ENCODE data around the gene ZBTB17.

DNA sequence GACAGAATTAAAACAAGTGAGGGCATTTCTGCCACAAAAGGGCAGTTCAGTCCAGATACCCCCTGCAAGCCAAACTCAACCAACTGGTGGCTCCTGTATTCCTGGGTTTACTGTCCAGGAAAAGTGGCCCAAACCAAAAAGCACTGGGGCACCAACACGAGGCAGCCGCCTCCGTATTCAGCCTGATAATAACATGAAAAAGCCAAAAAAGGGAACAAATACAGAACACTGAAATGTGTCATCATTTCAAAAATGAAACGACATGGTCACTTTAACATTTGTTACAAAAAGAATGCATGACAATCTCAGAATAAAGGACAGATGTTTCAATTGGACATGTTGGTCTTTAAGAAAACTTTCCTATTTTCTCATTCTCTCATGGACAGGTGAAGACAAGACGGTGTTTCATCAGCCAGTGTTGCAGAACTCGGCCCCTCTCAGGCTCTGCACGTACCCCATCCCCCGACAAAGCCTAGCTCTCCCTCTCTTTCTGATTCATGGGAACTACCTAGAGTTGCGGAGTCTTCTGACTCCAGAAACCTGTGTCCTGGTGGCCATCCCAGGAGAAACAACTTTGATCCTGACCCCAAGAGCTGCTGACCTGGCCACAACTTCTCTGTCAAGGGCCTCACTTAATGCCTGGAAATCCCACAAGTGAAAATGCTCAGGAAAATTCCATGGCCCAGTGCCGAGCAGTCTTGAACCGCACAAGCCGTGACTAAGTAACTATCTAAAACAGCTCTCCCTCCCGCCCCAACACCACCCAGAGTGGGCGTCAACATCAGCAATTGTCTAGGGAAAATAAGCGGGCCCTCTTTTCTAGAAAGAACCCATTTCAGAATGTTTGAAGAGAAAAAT lies 27.1 kb downstream of the ZBTB17 start:
- TF ChIP-seq POLR2AphosphoS5 (IDR thresholded peaks at IDR 0.05; ENCODE audit: low read depth, low read length) (no peak), SIN3A (IDR thresholded peaks at IDR 0.05; ENCODE audit: borderline replicate concordance, insufficient read depth, low read length) (no peak), TAF1 (IDR thresholded peaks at IDR 0.05; ENCODE audit: borderline replicate concordance, insufficient read depth, low read length) (no peak)

Data from PFSK-1 (cell line).